ENCODE data around the gene SIPA1.
"Not testable (repeated sequence)": the region's sequence is repeated elsewhere in the genome, so short reads cannot be mapped to it uniquely, and the experiment has no call there.

SIPA1 gene

GRCh38 chr11:65661599-65662246, 23.8 kb downstream of the SIPA1 start:
- DNase-seq (no peak), ATAC-seq (replicated peaks) (no peak)
- H3K27me3 Mint-ChIP-seq, result no peaks in the 10 kb centered on the region
- H3K9me3 Mint-ChIP-seq, result no peaks in the 10 kb centered on the region
- H3K4me3 Mint-ChIP-seq, result peak overlapping the region; percentile 82 to 83
- H3K36me3 Mint-ChIP-seq, result peaks cover 26 to 37% of the 10 kb centered on the region in 2 donors
- H3K27ac Mint-ChIP-seq, result peak overlapping the region; percentile 81
- peaks cover 24 to 43% of the 10 kb centered on the region in 2 donors for H3K4me1 Mint-ChIP-seq

- Mint-ChIP-seq H3K4me1 (peaks cover 23 to 39% of the 10 kb centered on the region in 2 donors), H3K27me3 (no peaks in the 10 kb centered on the region)
These were observed 24.4 kb downstream of the SIPA1 start for GRCh38 chr11:65662247-65662798.

GRCh38 chr11:65662799-65663638, 25.1 kb downstream of the SIPA1 start, which contains the start of gene RELA:
TSS of gene RELA (minus strand) at chr11:65662916. CDS start at chr11:65662832, 84 bp downstream.
- peaks cover 15 to 26% of the 10 kb centered on the region in 2 donors for H3K36me3 Mint-ChIP-seq
- no peaks in the 10 kb centered on the region for H3K27me3 Mint-ChIP-seq
- peaks cover 19 to 34% of the 10 kb centered on the region in 2 donors for H3K4me1 Mint-ChIP-seq
- H3K9me3 Mint-ChIP-seq, result no peaks in the 10 kb centered on the region
- ATAC-seq (replicated peaks) (peak; percentile 88 to 92), DNase-seq (peak; percentile 95)
- H3K4me3 Mint-ChIP-seq, result peak within 1 kb of the TSS; percentile 88 to 93
- H3K27ac Mint-ChIP-seq, result peak within 1 kb of the TSS; percentile 96

More at GRCh38 chr11:65662247-65662798, 24.4 kb downstream of the SIPA1 start:
- Mint-ChIP-seq H3K9me3 (no peaks in the 10 kb centered on the region), H3K36me3 (peaks cover 20 to 31% of the 10 kb centered on the region in 2 donors), H3K27ac (peak overlapping the region; percentile 81), H3K4me3 (peak overlapping the region; percentile 82 to 93)
- peak; percentile 21 to 22 for ATAC-seq (replicated peaks)
- no peak for DNase-seq

GRCh38 chr11:65663639-65664200, 25.8 kb downstream of the SIPA1 start:
- no peaks in the 10 kb centered on the region for H3K27me3 Mint-ChIP-seq
- peak overlapping the region; percentile 88 to 93 for H3K4me3 Mint-ChIP-seq
- peaks cover 18 to 29% of the 10 kb centered on the region in 2 donors for H3K4me1 Mint-ChIP-seq
- peak; percentile 38 to 51 for ATAC-seq (replicated peaks)
- peak overlapping the region; percentile 96 for H3K27ac Mint-ChIP-seq
- H3K9me3 Mint-ChIP-seq, result no peaks in the 10 kb centered on the region
- H3K36me3 Mint-ChIP-seq, result peaks cover 14 to 23% of the 10 kb centered on the region in 2 donors
- no peak for DNase-seq

- no peaks in the 10 kb centered on the region for H3K36me3 Mint-ChIP-seq
- H3K27ac Mint-ChIP-seq, result no peak overlapping the region
- no peaks in the 10 kb centered on the region for H3K27me3 Mint-ChIP-seq
- H3K9me3 Mint-ChIP-seq, result no peaks in the 10 kb centered on the region
- H3K4me1 Mint-ChIP-seq, result peaks cover 2 to 5% of the 10 kb centered on the region in 2 donors
- ATAC-seq (replicated peaks) (peak; percentile 53 to 74), DNase-seq (no peak)
- no peak overlapping the region for H3K4me3 Mint-ChIP-seq
These were observed 34.4 kb downstream of the SIPA1 start for GRCh38 chr11:65672180-65672860.

- no peaks in the 10 kb centered on the region for H3K9me3 Mint-ChIP-seq
- DNase-seq, result no peak
- no peak overlapping the region for H3K27ac Mint-ChIP-seq
- H3K4me3 Mint-ChIP-seq, result no peak overlapping the region
- H3K4me1 Mint-ChIP-seq, result peaks cover 2 to 5% of the 10 kb centered on the region in 2 donors
- H3K36me3 Mint-ChIP-seq, result no peaks in the 10 kb centered on the region
- no peak for ATAC-seq (replicated peaks)
- no peaks in the 10 kb centered on the region for H3K27me3 Mint-ChIP-seq
These were observed 35.1 kb downstream of the SIPA1 start for GRCh38 chr11:65672982-65673381.

GRCh38 chr11:65680192-65680743, 42.4 kb downstream of the SIPA1 start:
- H3K36me3 Mint-ChIP-seq, result no peaks in the 10 kb centered on the region
- no peak overlapping the region for H3K4me3 Mint-ChIP-seq
- ATAC-seq (replicated peaks) (no peak), DNase-seq (no peak)
- no peak overlapping the region for H3K27ac Mint-ChIP-seq
- H3K27me3 Mint-ChIP-seq, result no peaks in the 10 kb centered on the region
- no peaks in the 10 kb centered on the region for H3K9me3 Mint-ChIP-seq
- no peaks in the 10 kb centered on the region for H3K4me1 Mint-ChIP-seq

- not testable (repeated sequence) for ATAC-seq (replicated peaks); H3K4me3 Mint-ChIP-seq
These were observed 45.6 kb downstream of the SIPA1 start for GRCh38 chr11:65683480-65683879.

GRCh38 chr11:65685981-65686380, 48.1 kb downstream of the SIPA1 start:
- no peaks in the 10 kb centered on the region for H3K9me3 Mint-ChIP-seq
- H3K36me3 Mint-ChIP-seq, result no peaks in the 10 kb centered on the region
- DNase-seq (no peak), ATAC-seq (replicated peaks) (no peak)
- H3K4me3 Mint-ChIP-seq, result no peak overlapping the region
- no peaks in the 10 kb centered on the region for H3K27me3 Mint-ChIP-seq
- H3K27ac Mint-ChIP-seq, result no peak overlapping the region
- no peaks in the 10 kb centered on the region for H3K4me1 Mint-ChIP-seq

More at GRCh38 chr11:65683480-65683879, 45.6 kb downstream of the SIPA1 start:
- not testable (repeated sequence) for H3K27me3 Mint-ChIP-seq, DNase-seq, H3K9me3 Mint-ChIP-seq, H3K4me1 Mint-ChIP-seq, H3K36me3 Mint-ChIP-seq, H3K27ac Mint-ChIP-seq

- not testable (repeated sequence) for H3K27ac Mint-ChIP-seq; DNase-seq; H3K4me3 Mint-ChIP-seq; H3K27me3 Mint-ChIP-seq; H3K36me3 Mint-ChIP-seq; H3K4me1 Mint-ChIP-seq; H3K9me3 Mint-ChIP-seq; ATAC-seq (replicated peaks)
These were observed 53.9 kb downstream of the SIPA1 start for GRCh38 chr11:65691847-65692246.

GRCh38 chr11:65692367-65692766, 54.5 kb downstream of the SIPA1 start:
- DNase-seq (no peak), ATAC-seq (replicated peaks) (no peak)
- Mint-ChIP-seq H3K4me3 (no peak overlapping the region), H3K27me3 (no peaks in the 10 kb centered on the region), H3K36me3 (no peaks in the 10 kb centered on the region), H3K27ac (peak overlapping the region; percentile 51), H3K9me3 (no peaks in the 10 kb centered on the region), H3K4me1 (no peaks in the 10 kb centered on the region)

GRCh38 chr11:65695459-65696241, 57.7 kb downstream of the SIPA1 start:
- no peak overlapping the region for H3K4me3 Mint-ChIP-seq
- H3K27me3 Mint-ChIP-seq, result no peaks in the 10 kb centered on the region
- no peak overlapping the region for H3K27ac Mint-ChIP-seq
- H3K36me3 Mint-ChIP-seq, result no peaks in the 10 kb centered on the region
- no peaks in the 10 kb centered on the region for H3K9me3 Mint-ChIP-seq
- DNase-seq (no peak), ATAC-seq (replicated peaks) (no peak)
- H3K4me1 Mint-ChIP-seq, result peaks cover 0 to 4% of the 10 kb centered on the region in 2 donors
